ENCODE results near the gene GPRC5B.
A peak's percentile ranks its signal among the peaks of the same experiment; 100 is the strongest.

GPRC5B gene

GRCh38 chr16:19896951-19897350 is 12.3 kb upstream of the GPRC5B start:
- no peak for DNase-seq

GRCh38 chr16:19894586-19894985 is 9.9 kb upstream of the GPRC5B start:
- no peak for DNase-seq

GRCh38 chr16:19892902-19893301 is 8.3 kb upstream of the GPRC5B start:
- no peak for DNase-seq

- no peak for DNase-seq
Observed at GRCh38 chr16:19890901-19891300, 6.3 kb upstream of the GPRC5B start.

DNA sequence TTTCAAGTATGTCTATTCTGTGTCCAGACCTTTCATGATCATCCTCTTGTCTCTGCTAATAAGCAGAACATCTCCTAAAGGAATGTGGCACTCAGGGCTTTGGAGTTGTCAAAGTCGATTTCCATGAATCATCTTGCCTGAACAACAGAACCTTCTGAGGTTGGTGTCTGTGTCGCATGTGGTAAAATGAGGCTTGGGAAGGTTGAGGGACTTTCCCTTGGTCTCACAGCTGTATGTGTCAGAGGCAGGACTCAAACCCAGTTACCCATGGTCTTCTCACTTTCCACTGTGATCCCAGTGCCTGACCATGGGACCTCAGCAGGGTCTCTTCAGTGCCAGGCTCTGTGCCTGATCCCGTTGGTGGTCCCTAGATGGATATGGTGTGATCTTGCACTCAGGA is 4.2 kb upstream of the GPRC5B start:
- DNase-seq, result no peak

GRCh38 chr16:19886073-19886941 is 1.7 kb upstream of the GPRC5B start:
- peak; percentile 73 for DNase-seq

DNA sequence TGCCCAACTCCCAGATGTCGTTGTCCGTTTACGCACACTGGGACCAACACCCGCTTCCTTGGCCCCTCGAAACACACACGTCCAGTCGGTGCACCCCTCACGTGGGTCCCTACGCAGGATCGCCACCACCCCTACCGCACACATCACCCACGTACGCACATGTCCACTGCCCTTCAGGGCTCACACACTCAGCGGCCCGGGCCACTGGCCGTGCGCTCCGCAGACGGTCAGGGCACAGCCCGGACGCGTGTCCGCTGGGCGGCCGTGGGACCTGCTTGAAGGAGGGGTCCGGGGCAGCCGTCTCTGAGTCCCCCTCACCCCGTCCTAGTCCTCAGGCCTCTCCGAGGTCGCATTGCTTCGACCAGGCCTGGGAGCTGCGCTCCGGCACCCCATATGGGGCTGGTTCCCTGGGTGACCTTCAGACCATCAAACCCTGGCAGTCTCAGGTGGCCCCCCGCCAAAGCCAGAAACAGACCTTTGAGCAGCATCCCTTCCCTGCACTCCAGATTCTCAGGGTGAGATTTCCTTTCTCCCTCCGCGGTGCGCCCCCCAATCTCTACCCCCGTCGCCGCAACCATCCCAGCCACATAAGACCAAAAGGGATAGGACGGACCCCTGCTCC is 914 bp upstream of the GPRC5B start:
- no peak for DNase-seq

DNA sequence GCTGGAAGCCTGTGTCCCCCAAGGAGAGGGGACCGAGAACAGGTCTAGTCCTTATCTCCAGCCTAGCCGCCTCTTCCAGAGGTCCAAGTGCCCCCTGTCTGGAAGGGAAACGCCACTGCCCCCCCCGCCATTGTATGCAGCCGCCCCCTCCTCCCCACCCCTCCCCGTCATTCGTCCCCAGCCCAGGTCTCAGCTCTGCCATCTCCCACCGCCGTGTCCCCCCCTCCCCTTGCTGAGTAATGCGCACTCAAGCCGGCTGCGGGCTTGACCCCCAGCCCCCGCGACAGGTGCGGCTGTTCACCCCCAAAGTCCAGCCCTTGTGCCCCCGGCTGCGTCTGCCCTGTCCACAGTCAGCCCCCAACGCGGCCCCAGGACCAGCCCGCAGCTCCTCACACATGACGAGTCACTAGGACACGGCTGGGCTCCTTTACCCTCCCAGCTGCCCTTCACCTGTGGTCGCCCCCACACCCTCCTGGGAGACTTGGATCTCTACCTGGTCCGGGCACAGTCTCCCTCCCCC is 622 bp downstream of the GPRC5B start:
- no peak for DNase-seq

GRCh38 chr16:19883296-19883965 is 1.2 kb downstream of the GPRC5B start:
- DNase-seq, result no peak

GRCh38 chr16:19882646-19883045 is 2.0 kb downstream of the GPRC5B start:
- no peak for DNase-seq

DNA sequence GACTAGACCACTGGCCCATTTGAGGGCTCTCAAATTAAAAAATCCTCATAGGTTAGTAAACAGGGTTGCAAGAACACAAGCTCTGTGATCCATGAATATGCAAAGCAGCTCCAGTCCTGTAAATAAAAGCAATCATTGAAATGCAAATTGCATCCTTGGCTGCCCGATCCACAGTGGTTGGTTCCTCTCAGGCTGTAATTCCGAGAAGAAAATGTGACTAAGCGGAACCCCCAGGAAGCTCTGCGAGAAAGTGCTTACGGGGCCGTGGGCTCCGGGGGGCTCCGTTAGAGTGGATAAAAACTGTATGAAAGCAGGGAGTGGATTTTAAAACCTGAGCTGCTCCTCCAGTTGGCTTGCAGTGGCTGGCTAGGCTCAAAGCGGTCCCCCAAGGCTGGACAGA is 2.5 kb downstream of the GPRC5B start:
- DNase-seq, result no peak

DNA sequence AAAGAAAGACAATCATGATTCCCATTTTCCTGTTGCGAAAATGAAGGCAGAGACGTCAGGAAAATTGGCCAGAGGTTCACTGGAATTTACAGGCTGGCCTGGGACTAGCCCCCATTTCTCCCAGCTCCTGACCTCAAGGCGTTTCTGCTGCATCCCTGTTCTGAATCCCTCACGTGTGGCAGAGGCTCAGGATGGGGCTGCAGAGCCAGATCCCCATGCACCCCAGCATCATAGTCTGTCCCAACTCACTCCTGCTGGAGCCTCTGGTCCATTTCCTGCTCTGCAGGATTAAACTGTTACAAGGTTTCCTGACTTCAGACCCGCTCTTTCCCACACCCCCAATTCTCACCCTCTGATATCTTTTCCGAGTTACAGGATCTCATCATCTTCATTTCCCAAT is 2.9 kb downstream of the GPRC5B start:
- DNase-seq, result no peak

- DNase-seq, result no peak
Observed at GRCh38 chr16:19881028-19881427, 3.6 kb downstream of the GPRC5B start.

- DNase-seq, result peak; percentile 42
Observed at GRCh38 chr16:19879241-19879792, 5.3 kb downstream of the GPRC5B start.

- DNase-seq, result no peak
Observed at GRCh38 chr16:19878757-19879156, 5.9 kb downstream of the GPRC5B start.

- no peak for DNase-seq
Observed at GRCh38 chr16:19876501-19877059, 8.1 kb downstream of the GPRC5B start.

GRCh38 chr16:19875900-19876299 is 8.7 kb downstream of the GPRC5B start:
- DNase-seq, result no peak

DNA sequence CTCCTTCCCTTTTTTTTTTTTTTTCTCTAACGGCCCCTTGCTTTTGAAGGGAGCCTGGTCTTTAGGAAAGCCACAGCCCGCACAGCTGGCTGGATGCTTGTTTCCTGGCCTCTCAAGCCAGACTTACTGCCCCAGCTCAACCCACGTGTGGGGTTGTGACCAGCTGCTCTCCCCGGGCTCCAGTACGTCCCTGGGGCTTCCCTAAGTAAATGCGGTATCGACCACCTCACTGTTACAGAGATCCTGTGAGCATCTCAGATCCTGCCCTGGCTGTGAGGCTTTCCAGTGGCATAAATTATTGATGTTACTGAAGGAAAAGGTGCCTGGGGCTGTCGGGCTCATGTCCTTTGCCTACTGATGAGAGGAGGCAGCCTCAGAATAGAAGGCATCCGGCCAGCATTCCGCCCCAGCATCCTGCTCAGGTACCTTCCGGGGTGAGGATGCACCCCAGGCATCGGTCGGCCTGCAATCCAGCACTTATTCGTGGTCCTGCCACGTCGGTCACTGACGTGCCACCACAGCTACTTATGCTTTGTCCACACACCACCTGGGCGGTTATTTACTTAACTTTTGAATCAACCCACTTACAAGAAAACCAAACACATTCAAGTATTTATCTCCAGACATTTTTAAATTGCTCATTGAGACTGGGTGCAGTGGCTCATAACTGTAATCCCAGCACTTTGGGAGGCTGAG is 9.6 kb downstream of the GPRC5B start:
- DNase-seq, result no peak

- DNase-seq, result no peak
Observed at GRCh38 chr16:19874026-19874425, 10.6 kb downstream of the GPRC5B start.

GRCh38 chr16:19872935-19873334 is 11.7 kb downstream of the GPRC5B start:
- DNase-seq, result no peak

GRCh38 chr16:19872179-19872863 is 12.3 kb downstream of the GPRC5B start:
- no peak for DNase-seq

DNA sequence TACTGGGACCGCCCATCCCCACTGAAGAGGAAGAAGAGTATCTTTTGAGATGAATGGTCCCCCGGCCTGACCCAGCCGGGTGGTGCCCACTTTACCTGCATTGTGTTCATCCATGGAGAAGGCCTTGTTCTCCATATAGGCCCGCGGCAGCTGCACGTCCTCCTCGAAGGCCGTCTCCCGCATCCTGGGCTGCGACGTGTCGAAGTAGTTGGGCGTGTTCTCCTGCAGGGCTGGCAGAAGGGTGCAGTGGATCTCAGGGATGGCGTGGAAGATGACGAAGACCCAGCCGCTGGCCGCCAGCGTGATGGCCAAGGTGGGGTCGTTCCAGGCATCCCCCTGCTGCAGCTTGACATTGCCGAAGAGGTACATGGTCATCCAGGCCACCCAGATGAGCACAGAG is 12.9 kb downstream of the GPRC5B start:
- no peak for DNase-seq
